Stimulated activated CD8-positive, alpha-beta memory T cell treated with anti-CD3 and anti-CD28 coated beads, Interleukin-12 subunit alpha, Interleukin-12 subunit beta, amount 100 ng/mL, for 1 hour (primary cell): ENCODE data around the gene UBE2QL1.
"Not testable (repeated sequence)": the region's sequence is repeated elsewhere in the genome, so short reads cannot be mapped to it uniquely, and the experiment has no call there.

Experiments
- DNase-seq: peaks from one replicate; pipeline ENCODE4 v3.0.0-alpha.2; 2020; ENCODE audit warnings: low read depth

UBE2QL1 gene

DNA sequence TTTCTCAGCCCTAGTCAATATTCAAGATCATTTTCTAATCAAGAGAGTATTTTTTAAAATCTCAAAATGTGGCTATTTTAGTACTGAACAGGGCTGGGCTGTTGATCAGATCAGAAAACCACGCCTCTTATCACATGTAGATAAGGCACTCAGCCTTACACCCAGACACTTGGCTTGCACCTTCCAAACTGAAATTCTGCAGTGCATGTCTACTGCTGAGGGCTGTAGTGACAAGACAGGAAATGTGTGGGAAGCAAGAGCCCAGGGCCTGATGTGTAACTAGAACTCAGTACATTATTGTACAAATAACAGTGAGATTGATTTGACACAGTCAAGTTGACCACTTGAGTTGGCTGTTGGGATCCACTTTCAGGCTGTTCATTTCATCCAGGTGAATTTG, 48.6 kb downstream of the UBE2QL1 start:
- DNase-seq, result no peak

DNA sequence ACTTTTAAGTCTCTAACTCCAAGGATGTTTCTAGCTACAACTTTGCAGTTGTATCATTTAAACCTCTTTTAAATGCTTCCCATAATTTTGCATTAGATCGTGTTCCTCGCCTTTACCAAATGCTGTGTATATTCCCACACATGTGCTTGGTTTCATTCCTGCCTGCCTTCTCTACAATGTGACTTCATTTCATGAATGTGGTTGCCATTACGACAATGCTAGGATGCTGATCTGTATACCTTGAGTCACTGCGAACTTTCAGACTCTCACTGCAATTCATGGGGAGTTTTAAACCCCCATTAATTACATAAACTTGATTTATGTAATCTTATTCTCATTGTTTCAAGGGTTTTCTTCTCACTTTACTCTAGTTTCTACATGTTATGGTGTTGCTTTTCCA, 50.3 kb downstream of the UBE2QL1 start:
- no peak for DNase-seq

DNA sequence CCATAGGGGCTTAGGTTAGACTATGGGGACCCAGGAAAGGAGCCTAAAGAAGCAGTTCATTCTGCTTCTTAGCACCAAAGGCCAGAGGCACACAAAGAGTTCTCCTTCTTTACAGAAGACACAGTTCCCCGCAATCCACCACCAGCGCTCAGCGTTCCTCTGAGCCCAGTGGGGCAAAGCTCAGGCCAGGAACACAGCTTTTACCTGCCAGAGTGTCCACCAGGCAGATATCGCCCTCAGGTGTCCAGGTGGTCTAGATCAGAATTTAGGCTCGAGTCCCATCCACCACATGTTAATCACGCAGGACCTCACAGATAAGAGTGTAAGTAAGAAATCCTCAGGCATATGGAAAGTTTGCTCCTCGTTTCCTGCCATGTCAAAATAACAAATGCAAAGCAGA, 53.0 kb downstream of the UBE2QL1 start:
- DNase-seq, result no peak

DNA sequence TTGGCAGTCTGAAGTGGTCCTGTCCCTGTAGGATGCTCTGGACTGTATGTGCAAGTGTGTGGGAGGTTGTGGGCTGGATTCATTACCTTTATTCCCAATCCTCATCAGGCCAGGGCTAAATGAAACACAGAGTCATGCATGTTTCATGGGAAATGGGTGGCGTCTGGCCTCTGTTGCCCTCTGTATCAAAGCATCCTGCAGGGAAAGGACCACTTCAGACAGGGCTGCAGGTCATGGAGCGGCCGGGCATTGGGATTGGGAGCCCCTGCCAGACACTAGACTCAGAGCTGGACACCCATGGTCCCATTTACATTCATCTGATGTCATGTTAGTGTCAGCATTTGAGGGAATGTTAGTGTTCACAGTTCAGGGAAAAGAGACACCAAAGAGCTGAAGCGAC, 53.8 kb downstream of the UBE2QL1 start:
- DNase-seq, result no peak

DNA sequence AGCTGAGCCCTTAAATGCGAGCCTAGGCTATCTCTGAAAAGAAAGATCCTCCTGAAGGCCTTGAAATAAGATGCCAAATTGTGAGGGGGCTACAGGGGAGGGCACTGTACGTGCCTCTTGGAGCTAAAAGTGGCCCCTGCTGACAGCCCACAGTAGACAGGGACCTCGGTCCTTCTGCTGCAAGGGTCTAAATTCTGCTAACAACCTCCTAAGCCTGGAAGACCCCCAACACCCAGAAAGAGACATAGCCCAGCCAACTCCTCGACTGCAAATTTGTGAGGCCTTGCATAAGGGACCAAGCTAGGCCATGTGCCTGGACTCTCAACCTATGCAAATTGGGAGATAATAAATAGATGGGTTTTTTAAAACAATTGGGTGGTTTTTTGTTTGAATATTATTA, 54.7 kb downstream of the UBE2QL1 start:
- no peak for DNase-seq

DNA sequence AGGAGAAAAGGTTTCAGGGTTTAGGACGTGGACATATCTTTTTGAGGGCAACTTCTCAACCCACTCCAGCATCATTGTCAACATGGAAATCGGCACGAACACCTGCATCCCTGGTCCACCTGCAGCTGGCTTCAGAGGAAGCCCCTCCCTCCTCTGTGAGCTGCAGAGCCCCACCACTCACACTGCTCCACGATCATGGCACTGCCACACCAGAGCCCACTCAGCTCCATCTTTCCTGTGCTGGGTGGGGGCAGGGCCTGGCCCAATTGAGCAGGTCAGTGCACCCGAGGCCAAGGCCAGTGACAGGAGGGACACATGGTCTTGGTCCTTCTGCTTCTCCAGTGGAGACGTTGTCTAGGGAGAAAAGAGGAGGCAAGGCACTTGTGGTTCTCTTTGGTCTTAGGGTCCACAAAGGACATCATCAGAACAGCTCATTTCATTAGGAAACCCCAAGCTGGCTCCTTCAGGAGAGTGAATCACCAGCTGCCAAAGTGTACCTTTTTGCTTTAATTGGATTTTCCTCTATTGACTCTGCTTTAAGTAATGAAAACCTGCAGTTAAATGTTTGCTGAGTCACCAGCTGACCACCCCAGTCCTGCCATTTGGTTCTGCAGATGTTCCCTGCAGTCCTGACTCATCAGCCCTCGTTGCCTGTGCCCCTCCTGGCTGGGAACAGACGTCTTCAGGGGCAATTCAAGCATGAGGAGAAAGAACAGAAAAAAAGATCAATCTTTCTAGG, 56.2 kb downstream of the UBE2QL1 start:
- no peak for DNase-seq

DNA sequence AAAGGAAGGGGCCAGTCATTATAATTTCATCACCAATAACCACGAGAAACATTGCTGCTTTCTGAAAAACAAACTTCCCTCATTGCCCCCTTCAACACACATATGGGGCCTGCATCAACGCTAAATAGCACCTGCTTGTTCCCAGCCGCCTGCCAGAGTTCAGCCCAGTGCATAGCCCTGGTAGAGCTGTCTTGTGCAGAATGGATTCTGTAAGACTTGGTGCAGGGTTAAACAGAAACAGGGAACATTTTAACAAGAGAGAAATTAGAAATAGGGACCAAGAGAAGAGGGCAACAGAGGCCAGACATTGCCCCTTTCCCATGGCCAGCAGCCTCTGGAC, 56.7 kb downstream of the UBE2QL1 start:
- no peak for DNase-seq

DNA sequence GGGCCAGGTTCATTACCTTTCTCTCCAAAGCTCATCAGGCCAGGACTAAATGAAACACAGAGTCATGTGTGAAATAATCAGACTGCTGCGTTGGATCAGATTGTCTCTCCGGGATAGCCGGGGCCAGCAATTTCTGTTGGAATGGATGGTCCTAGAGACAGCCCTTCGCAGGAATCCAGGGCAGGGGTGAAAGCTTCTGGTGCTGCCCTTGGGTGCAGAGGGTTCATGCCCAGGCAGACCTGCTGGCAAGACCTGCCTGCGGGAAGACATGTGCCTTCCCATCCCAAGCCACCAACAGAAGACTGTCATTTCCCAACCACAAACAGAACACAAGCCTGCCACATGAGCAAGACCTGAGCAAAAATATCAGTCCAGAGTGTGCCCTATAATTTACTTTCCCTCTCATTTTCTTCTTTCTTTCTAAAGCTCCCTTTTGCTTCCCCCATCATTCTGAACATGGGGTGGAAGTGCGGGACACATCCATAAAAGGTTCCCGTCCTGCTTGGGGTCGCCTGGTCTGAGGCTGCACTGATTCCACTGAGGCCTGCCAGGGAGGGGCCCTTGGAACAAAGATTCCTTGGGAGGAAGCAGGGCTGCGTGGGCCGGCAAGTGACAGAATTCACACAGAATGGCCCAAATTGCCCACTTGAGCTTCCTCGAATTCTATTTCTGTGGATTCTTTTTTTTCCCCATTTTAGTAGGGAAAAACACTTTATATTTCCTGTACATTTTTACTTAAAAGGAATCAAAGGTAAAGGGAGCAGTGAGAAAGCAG, 57.3 kb downstream of the UBE2QL1 start:
- DNase-seq, result no peak

DNA sequence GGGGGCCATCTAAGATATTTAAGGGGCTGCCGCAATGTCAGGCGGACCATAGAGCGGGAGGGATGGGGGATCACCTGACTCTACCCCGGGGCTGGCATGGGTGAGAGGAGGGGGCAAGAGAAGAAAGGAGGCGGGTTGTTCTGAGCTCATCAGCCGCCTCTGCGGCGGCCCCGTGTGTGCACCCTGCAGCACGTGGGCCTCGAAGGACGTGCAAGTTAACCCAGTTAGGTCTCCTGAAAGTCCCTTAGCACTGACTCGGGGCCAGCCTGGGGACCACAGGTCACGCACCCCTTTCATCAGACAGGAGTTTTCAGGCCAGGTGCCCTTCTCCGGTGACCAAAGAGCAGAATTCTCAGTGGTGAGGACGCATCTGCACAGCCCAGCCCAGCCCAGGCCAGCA, 58.0 kb downstream of the UBE2QL1 start:
- no peak for DNase-seq

DNA sequence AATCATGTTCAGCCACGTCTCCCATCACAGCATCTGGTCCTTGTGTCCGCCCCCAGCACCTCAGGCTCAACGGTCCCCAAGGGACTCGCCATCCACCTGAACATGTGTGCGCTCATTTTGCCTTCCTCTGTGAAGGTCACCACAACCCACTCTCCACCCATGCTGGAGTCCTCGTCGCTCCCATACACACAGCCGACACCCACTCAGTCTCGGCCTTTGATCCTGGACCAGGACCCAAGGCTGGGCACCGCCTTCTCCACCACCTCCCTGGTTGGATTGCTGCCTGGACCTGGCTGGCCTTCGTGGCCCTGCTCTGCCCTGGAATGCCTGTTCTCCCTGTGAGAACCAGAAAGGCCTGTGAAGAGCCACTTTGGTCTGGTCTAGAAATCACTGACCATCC, 60.3 kb downstream of the UBE2QL1 start:
- no peak for DNase-seq

DNA sequence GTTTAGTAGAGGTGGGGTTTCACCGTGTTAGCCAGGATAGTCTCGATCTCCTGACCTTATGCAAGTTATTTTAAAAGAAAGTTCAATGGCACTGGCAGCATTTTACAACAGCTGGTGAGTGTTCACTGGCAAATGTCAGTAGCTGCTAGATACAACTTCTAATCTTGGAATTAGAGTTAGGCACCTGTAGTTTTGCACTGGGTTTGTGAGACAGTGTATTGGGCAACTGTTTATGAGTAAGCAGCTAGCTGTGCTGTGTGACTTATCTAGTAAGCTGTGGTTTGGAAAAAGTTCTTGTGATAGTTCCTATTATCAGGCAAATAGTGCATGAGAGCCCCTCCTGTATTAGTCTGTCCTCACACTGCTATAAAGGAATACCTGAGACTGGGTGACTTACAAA, 61.5 kb downstream of the UBE2QL1 start:
- DNase-seq, result no peak

DNA sequence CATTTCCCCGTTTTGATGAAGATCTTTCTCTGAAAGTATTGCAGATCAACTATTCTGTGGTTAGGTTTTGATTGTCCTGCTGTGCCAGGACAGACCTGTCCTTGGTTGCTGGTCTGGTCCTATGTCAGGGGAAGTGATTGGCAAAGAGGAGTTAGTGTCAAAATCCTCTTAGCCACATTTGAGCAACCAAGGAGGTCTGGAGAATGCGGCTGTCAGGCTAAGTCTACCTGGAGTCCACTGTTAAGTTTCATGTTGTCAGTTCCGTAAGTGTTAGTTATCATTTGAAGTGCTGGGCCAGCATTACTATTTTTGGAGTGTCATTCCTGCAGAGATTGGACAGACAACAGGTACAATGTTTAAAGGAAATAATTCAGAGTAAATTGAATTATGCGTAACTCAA, 62.3 kb downstream of the UBE2QL1 start:
- no peak for DNase-seq

DNA sequence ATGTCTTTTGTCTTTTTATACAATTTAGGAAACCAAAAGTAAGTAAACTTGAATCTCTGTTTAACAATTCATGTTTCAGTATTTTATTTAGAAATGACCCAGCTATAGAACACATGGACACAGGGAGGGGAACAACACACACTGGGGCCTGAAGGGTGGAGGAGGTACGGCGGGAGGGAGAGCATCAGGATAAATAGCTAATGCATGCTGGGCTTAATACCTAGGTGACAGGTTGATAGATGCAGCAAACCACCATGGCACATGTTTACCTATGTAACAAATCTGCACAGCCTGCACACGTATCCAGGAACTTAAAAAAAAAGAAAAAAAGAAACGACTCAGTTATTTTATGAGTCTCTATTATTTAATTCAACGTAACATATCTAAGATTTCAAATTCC, 67.2 kb downstream of the UBE2QL1 start:
- DNase-seq, result not testable (repeated sequence)

DNA sequence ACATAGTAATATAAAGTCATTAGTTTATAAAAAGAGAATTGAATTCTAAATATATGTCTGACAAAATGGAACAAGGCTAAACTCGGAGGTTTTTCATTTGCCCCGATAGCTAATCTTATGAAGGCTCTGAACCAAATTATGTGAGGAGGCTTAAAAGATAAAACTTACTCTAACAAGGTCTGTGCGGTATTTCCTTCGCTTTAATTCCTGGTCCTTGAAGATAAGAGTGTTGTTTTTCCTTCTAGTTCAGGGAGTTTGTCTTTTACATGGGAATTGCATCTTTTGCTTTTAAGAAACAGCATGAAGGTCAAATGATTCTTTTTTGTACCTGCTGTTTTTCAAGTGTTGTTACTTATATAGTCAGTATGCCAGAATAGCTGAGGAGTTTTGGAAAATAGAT, 68.2 kb downstream of the UBE2QL1 start:
- no peak for DNase-seq

DNA sequence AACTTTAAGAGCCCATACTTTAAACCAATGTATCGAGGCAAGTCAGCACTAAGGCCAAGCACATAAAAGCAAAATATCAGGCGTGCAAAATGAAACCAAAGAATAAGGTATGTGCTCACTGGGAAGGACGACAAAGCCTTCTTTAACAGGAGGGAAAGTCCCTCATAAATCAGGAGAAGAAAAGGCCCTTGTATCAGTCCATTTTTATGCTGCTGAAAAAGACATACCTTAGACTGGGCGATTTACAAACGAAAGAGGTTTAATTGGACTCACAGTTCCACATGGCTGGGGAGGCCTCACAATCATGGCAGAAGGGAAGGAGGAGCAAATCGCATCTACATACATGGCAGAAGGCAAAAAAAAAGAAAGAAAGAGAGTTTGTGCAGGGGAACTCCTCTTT, 68.9 kb downstream of the UBE2QL1 start:
- DNase-seq, result no peak

DNA sequence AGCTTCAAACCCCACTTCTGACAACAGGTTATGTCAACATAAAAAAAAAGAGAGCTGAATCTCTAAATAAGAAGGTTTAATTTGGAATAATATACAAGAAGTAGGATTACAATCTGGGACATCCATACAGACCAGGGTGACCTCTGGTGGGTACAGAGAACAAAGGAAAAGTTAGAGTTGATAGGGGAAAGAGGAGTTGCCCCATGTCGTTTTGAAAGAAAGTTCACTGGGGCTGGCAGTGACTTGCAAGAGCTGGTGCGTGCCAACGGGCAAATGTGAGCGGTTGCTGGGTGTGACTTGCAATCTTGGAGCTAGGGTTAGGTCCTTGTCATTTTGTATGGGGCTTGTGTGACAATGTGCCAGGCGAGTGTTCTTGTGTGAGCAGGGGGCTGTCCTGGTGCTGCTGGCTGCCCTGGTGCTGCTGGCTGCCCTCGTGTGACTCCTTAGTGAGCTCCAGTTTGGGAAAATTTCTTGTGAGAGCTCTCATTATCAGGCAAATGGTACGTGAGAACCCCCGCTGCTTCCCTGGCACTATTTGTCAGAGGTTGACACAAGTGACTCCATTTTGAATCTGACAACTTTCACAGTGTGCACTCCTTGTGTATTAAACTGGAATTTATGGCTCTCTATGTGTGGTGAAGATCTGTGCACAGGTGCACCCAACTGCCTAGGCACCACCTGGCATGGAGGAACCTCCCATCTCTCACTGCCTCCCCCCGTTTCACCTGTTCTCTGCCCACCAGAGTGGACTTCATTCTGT, 69.8 kb downstream of the UBE2QL1 start:
- DNase-seq, result no peak

DNA sequence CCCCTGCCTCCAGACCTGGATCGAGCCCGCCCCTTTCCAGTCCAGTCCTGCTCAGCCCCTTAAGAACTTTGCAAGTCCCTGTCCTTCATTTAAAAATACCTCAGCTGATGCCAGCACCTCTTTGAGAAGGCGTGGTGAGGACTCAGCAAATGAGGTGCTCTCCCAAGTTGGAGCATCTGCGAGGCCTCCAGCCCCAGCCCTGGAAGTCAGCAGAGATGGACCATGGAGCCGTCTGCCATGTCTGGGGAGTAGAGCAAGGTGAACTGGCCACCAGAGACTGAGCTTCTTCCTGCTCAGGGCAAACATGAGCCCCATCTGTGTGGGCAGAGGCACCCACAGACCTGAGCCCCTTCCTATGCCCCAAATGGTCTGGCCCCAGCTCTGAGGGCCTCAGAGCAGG, 71.5 kb downstream of the UBE2QL1 start:
- DNase-seq, result no peak

DNA sequence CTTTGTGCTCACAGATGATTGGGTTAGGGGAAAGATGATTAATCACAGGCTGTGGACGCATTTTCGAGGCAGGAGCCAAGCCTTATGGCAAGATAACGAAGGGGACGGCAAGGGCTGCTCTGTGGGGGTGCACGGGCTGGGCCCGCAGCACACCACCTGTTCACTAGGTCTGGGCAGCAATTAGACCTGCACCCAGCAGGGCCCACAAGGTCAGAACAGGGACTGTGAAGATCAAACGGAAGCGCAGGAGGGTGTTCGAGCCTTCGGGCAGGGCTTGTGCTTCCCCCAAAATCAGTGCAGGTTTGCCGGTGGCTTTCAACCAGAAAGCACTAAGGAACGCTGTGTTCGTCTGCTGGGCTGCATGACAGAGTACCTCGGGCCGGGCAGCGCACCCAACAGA, 73.7 kb downstream of the UBE2QL1 start:
- DNase-seq, result no peak

DNA sequence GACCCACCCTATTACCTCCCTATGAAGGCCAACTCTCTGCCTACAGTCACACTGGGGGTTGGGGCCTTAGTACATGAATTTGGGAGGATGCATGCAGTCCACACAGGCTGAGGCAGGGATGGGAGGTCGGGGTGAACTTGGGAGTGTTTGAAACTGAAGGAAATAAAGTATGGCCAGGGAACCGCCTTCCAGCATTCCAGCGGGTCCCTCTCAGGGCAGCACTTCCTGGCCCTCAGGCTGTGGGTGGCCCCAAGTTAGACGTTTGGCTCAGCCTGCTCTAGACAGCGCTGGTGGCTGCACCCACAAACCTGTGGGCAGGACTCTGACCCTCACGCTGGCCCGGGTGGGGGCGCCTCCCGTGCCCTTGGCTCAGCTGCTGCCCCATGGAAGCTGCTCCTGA, 74.3 kb downstream of the UBE2QL1 start:
- DNase-seq, result no peak

DNA sequence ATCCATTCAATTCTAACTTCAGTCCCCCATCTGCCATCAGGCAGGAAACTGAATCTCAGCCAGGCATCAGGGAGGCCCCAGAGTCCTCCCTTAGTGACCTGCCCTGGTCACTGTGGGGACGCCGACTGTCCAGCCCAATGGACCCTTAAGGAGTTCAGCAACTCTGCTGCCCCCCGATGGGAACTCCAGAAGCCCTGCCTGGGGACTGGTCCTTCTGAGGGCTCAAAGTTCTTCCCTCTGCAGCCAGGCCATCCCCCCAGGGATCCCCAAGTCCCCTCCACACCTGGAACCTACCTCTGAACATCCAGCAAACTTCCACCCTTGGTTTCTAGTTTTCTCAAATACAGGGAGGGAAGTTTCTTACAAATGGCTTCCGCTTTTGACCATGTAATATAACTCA, 76.8 kb downstream of the UBE2QL1 start:
- DNase-seq, result no peak

DNA sequence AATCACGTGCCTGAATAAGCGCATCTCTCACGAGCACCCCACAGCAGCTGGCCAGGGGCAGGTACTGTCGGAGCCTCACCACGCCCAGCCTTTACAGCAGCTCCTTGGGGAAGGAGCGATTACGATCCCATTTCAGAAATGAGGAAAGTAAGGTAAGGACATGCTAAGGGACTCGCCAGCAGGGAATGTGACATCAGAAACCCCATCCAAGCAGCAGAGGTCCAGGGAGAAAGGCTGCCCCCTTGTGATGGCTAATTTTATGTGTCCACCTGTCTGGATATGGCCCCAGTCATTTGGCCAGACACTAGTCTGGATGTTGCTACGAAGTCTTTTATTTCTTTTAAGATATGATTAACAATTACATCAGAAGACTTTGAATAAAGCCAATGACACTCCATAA, 77.3 kb downstream of the UBE2QL1 start:
- no peak for DNase-seq

DNA sequence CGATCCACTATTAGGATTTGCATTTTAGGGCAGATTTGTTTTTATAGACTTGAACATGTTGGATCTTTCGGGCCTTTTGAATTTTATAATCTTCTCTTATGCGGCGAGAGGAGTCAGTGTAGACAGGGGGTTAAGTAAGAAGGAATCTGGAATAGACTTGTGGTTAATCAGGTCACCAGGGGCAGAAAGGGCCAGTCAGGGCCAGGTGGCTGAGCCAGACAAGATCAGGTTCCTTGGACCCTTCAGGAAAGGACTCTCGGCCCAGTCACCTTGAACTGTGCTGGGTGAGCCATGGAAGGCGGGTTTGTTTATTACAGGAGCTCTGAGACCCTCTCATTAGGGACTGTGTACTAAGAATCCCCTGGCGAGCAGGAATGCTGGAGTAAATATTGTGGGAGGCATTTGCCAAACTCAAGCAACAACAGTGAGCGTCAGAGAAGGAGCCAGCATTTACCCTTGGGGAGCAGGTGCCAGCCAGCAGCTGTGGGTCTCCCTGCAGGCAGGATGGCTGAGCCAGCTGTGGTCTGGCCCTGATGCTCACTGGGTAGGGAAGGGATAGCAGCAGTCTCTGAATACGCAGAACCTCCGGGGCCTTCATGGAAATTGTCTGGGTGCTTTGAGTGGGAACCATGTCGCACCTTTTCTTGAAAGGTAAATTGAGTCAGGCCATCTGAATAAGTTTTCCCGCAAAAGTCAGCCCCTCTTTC, 79.2 kb downstream of the UBE2QL1 start:
- no peak for DNase-seq

DNA sequence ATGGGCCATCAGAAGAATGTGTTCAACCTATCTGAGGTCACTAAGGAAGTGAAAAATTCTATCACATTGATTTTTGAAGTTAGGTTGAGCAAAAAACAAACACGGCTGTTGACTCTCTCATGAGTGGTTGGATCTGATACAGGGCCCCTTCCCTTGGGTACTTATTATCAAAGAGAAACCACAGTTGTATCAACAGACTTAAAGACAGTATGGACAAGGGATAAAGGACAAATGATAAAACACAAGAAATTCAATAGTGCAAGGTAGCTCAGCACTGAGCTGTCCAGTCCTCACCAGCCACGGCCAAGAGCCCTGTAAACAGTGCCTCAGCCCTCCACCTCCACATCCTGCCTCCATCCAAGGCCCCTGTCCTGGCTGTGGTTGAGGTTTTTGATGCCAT, 86.9 kb downstream of the UBE2QL1 start:
- DNase-seq, result no peak
